ENCODE measurements around the gene PIGA.

- TF ChIP-seq CTCF (tag by site-specific recombination; IDR thresholded peaks at IDR 0.05) (no peak), ZNF473 (tag by site-specific recombination; IDR thresholded peaks at IDR 0.05) (no peak), SALL2 (tag by site-specific recombination; IDR thresholded peaks at IDR 0.05; ENCODE audit: borderline replicate concordance) (no peak), ZBTB17 (tag by site-specific recombination; IDR thresholded peaks at IDR 0.05) (no peak), ZNF558 (tag by site-specific recombination; IDR thresholded peaks at IDR 0.05) (no peak), KLF16 (tag by site-specific recombination; IDR thresholded peaks at IDR 0.05) (no peak), ATF2 (tag by site-specific recombination; IDR thresholded peaks at IDR 0.05; ENCODE audit: low read depth) (no peak), ZNF121 (tag by site-specific recombination; IDR thresholded peaks at IDR 0.05) (no peak), ZBTB44 (tag by site-specific recombination; IDR thresholded peaks at IDR 0.05) (no peak), ELK4 (IDR thresholded peaks at IDR 0.05; ENCODE audit: borderline replicate concordance, low read depth, low read length) (no peak), ZFP3 (tag by site-specific recombination; IDR thresholded peaks at IDR 0.05; ENCODE audit: low read depth) (no peak), ZNF174 (tag by site-specific recombination; IDR thresholded peaks at IDR 0.05) (no peak), TSHZ1 (tag by site-specific recombination; IDR thresholded peaks at IDR 0.05; ENCODE audit: borderline replicate concordance) (no peak), ZBTB49 (tag by site-specific recombination; IDR thresholded peaks at IDR 0.05; ENCODE audit: low read depth) (no peak)
These were observed 13.9 kb downstream of the PIGA start for GRCh38 chrX:15321447-15321846.
